Breast epithelium (tissue), 4 donors: ENCODE data around the gene ZAP70. TPM values are rescaled to one million over a fixed set of nuclear protein-coding genes. Genes with fewer than 3 reads are reported as not detected.
"Not testable (repeated sequence)": the region's sequence is repeated elsewhere in the genome, so short reads cannot be mapped to it uniquely, and the experiment has no call there.

Experiments used
- DNase-seq, 2 donors: peaks; one replicate each; pipeline ENCODE4 v3.0.0-alpha.2; 2019; ENCODE audit warnings: low spot score in 2 of 2
- H3K27ac ChIP-seq, 2 donors: fragments of 200-600 bp; sonication (generic) in 1 of 2; one replicate each; pipeline ENCODE4 v1.5.1; 2016 to 2019; ENCODE audit warnings: mild to moderate bottlenecking in 1 of 2
- H3K27me3 ChIP-seq, 2 donors: fragments of 200-600 bp; sonication (generic) in 1 of 2; one replicate each; pipeline versions ENCODE4 v1.5.1 to v1.6.0; 2017 to 2019; ENCODE audit warnings: control low read depth in 1 of 2, mild to moderate bottlenecking in 1 of 2
- H3K36me3 ChIP-seq: fragments of 200-600 bp; one replicate; pipeline ENCODE4 v1.5.1; 2019
- H3K4me1 ChIP-seq, 2 donors: fragments of 200-600 bp; sonication (generic); one replicate each; pipeline ENCODE4 v1.5.1; 2016 to 2019; ENCODE audit warnings: control low read depth in 1 of 2
- H3K4me3 ChIP-seq, 3 donors: fragments of 200-600 bp; sonication (generic); 1 replicate in 2 of 3; 2 replicates in 1 of 3; pipeline ENCODE4 v1.5.1; 2016 to 2019; ENCODE audit warnings: mild to moderate bottlenecking in 3 of 3, moderate library complexity in 2 of 3
- H3K9me3 ChIP-seq, 2 donors: fragments of 200-600 bp; sonication (generic) in 1 of 2; one replicate each; pipeline ENCODE4 v1.5.1; 2016 to 2019; ENCODE audit warnings: control low read depth in 1 of 2
- CTCF ChIP-seq, 3 donors: fragments of 450-650 bp; IDR thresholded peaks; one replicate each; pipeline ENCODE4 v1.5.1; 2016 to 2017; ENCODE audit warnings: antibody characterized with exemption in 3 of 3, mild to moderate bottlenecking in 3 of 3, moderate library complexity in 3 of 3
- POLR2A ChIP-seq: fragments of 450-650 bp; IDR thresholded peaks from one replicate; pipeline ENCODE4 v1.6.1; 2016; ENCODE audit warnings: antibody characterized with exemption, mild to moderate bottlenecking, moderate library complexity
- POLR2AphosphoS5 ChIP-seq, 3 donors: sonication (generic); formaldehyde crosslinking; IDR thresholded peaks; one replicate each; pipeline ENCODE4 v1.6.1; 2017; ENCODE audit warnings: antibody characterized with exemption in 3 of 3
- intact Hi-C: fragments of 100-400 bp; cut with DNase I; formaldehyde crosslinking; loops from one replicate; pipeline ENCODE4 v1.15.1; 2023; ENCODE audit warnings: low total_unique reads
- total RNA-seq, 3 donors: library from RNA; depleted of rRNA; stranded (reverse); fragments of >200 nt; gene quantifications; one replicate each; pipeline ENCODE4 v1.1.0, GENCODE V29; 2016

Gene ZAP70
- total RNA-seq, 3 donors from 2014 or later, result 4.0 to 7.3 (median 4.9) TPM

DNA sequence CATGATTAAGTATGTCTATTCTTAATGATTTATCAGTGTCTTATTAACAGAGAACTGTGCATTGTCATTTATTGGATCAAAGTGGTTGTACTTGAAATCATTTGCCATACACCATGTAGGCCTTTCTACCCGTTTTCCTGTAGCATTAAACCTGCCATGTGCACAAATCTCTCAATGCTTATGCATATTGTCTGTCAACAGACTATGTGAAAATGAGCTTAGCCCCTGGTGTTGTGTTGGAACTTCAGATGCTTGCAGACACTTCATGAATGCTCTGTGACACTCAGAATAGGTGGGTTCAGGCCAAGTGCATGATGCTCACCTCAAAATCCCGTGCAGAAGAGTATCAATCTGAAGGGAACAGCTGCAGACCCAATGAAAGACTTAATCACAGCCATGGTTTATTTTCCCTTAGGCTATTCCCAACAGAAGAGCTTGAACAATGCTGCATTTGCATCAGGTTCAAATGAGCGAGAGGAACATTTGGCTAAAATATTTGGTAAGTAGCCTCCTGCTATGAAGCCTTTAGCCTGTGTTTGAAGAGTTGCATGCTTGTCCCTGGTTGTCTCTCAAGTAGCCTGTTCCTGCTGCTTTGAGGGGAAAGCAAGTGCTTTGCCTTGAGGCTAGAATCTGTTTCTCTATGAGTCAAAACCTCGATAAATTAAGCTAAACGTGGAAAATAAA is 37.8 kb upstream of the ZAP70 start:
- no peak for DNase-seq
- TF ChIP-seq CTCF (IDR thresholded peaks at IDR 0.05), result no peak
- no peak for TF ChIP-seq POLR2A
- TF ChIP-seq POLR2AphosphoS5 (IDR thresholded peaks at IDR 0.05), result no peak
- intact Hi-C loops, result no loop called here
- Histone ChIP-seq H3K4me1 (no peaks in the 10 kb centered on the region), H3K9me3 (no peaks in the 10 kb centered on the region), H3K27me3 (no peaks in the 10 kb centered on the region), H3K36me3 (no peaks in the 10 kb centered on the region), H3K27ac (no peak overlapping the region), H3K4me3 (no peak overlapping the region)

GRCh38 chr2:97676620-97677019 is 36.8 kb upstream of the ZAP70 start:
- Histone ChIP-seq H3K4me1 (no peaks in the 10 kb centered on the region), H3K9me3 (no peaks in the 10 kb centered on the region), H3K27me3 (no peaks in the 10 kb centered on the region), H3K4me3 (no peak overlapping the region), H3K27ac (no peak overlapping the region), H3K36me3 (no peaks in the 10 kb centered on the region)
- no peak for TF ChIP-seq CTCF (IDR thresholded peaks at IDR 0.05)
- TF ChIP-seq POLR2AphosphoS5 (IDR thresholded peaks at IDR 0.05), result no peak
- TF ChIP-seq POLR2A, result no peak
- intact Hi-C loops, result no loop called here
- DNase-seq, result no peak

- no peak for DNase-seq
- intact Hi-C loops, result no loop called here
- Histone ChIP-seq H3K9me3 (no peaks in the 10 kb centered on the region), H3K4me1 (no peaks in the 10 kb centered on the region), H3K36me3 (no peaks in the 10 kb centered on the region), H3K27me3 (no peaks in the 10 kb centered on the region), H3K4me3 (no peak overlapping the region), H3K27ac (no peak overlapping the region)
- TF ChIP-seq POLR2A (no peak), CTCF (IDR thresholded peaks at IDR 0.05) (no peak), POLR2AphosphoS5 (IDR thresholded peaks at IDR 0.05) (no peak)
Observed at GRCh38 chr2:97677480-97677879, 35.9 kb upstream of the ZAP70 start.

DNA sequence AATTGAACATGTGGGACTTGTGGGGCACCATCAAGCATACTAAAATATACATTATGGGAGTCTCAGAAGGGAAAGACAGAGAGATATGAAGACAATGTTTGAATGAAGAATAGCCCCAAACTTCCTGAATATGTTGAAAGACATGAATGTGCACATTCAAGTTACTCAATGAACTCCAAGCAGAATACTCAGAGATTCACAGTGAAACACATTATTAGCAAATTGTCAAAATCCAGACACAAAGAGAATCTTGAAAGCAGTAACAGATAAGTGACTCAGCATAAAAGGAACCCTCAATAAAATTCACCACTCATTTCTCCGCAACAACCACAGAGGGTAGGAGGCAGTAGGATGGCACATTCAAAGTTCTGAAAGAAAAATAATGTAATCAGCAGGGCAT is 35.1 kb upstream of the ZAP70 start:
- TF ChIP-seq POLR2AphosphoS5 (IDR thresholded peaks at IDR 0.05), result no peak
- no peak for TF ChIP-seq CTCF (IDR thresholded peaks at IDR 0.05)
- no peak for TF ChIP-seq POLR2A
- no peaks in the 10 kb centered on the region for H3K36me3 ChIP-seq
- H3K27me3 ChIP-seq, result no peaks in the 10 kb centered on the region
- H3K4me3 ChIP-seq, result no peak overlapping the region
- H3K9me3 ChIP-seq, result no peaks in the 10 kb centered on the region
- no peaks in the 10 kb centered on the region for H3K4me1 ChIP-seq
- DNase-seq, result no peak
- intact Hi-C loops, result no loop called here
- H3K27ac ChIP-seq, result no peak overlapping the region

- intact Hi-C loops, H3K9me3 ChIP-seq, H3K36me3 ChIP-seq, H3K4me1 ChIP-seq, H3K27ac ChIP-seq, H3K4me3 ChIP-seq, H3K27me3 ChIP-seq, DNase-seq: not testable (repeated sequence)
Observed at GRCh38 chr2:97687235-97687634, 26.1 kb upstream of the ZAP70 start.
